GM18526 (cell line): ENCODE measurements around the gene LY9.

Source experiments
- POLR2A ChIP-seq: IDR thresholded peaks from 3 replicates; pipeline ENCODE4 v1.6.1; 2011; ENCODE audit not compliant: insufficient read length; ENCODE audit errors: extremely low read depth

Gene LY9

DNA sequence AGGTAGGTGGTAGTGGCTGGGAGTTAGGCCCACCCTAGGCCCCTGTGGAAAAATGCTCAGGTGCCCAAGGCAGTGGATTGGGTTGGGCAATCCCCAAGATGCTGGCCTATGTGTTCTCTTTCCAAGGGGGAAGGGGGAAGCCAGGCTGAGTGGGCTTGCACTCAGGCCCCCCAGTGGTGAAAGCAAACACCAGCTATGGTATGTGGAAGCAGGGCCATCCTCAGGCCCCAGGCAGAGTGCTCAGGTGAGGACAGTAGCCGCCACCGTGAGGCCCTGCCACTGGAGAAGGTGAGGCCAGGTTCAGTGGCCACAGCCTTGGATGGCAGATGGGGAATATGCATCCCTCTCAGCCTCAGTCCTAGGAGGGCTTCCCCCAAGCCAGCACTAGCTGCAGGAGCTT lies 11.8 kb downstream of the LY9 start:
- TF ChIP-seq POLR2A, result no peak

- TF ChIP-seq POLR2A, result no peak
Measured at GRCh38 chr1:160808289-160808688, 12.3 kb downstream of the LY9 start.

DNA sequence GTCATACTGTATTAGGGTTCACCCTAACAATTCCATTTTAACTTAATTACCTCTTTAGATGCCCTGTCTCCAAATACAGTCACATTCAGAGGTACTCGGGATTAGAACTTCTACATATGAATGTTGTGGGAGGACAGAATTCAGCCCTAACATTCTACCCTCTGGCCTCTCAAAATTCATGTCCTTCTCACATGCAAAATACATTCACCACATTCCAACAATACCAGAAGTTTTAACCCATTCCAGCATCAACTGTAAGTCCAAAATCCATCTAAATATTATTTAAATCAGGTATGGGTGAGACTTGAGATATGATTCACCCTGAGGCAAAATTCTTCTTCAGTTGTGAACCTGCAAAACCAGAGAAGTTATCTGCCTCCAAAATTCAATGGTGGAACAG lies 14.5 kb downstream of the LY9 start:
- no peak for TF ChIP-seq POLR2A

- TF ChIP-seq POLR2A, result no peak
Measured at GRCh38 chr1:160811147-160811546, 15.2 kb downstream of the LY9 start.

- no peak for TF ChIP-seq POLR2A
Measured at GRCh38 chr1:160813215-160813614, 17.2 kb downstream of the LY9 start.

GRCh38 chr1:160814316-160814715 lies 18.3 kb downstream of the LY9 start:
- no peak for TF ChIP-seq POLR2A

GRCh38 chr1:160814856-160815255 lies 18.9 kb downstream of the LY9 start:
- no peak for TF ChIP-seq POLR2A

GRCh38 chr1:160818207-160818937 lies 22.4 kb downstream of the LY9 start:
- no peak for TF ChIP-seq POLR2A

GRCh38 chr1:160819186-160819585 lies 23.2 kb downstream of the LY9 start:
- TF ChIP-seq POLR2A, result no peak

DNA sequence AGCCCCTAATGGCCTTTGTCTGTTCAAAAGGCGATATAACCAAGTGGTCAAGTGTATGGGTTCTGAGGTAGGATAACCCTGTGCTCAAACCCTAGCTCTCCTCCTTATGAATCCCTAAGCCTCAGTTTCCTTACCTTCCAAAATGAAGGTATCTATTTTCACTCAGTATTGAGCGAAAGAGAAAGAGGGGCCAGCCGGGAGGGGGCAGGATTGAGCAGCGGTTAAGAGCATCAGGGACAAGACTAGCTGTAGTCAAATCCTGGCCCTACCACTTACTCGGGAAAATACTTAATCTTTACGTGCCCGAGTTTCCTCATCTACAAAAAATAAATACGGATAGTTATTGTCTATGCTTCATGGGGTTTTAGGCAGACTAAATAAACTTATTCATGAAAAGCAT lies 25.7 kb downstream of the LY9 start:
- TF ChIP-seq POLR2A, result no peak

DNA sequence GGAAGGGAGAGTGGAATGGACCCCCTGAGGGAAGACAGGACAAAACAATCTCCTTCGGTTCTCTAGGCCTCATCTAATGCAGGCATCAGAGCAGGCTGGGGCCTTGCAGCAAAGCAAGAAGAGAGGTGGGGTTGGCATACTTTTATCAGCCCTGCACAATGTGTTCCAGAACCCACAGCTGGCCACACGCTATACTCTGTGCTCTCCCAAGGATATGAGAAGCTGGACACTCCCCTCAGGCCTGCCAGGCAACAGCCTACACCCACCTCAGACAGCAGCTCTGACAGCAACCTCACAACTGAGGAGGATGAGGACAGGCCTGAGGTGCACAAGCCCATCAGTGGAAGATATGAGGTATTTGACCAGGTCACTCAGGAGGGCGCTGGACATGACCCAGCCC lies 27.3 kb downstream of the LY9 start:
- no peak for TF ChIP-seq POLR2A

DNA sequence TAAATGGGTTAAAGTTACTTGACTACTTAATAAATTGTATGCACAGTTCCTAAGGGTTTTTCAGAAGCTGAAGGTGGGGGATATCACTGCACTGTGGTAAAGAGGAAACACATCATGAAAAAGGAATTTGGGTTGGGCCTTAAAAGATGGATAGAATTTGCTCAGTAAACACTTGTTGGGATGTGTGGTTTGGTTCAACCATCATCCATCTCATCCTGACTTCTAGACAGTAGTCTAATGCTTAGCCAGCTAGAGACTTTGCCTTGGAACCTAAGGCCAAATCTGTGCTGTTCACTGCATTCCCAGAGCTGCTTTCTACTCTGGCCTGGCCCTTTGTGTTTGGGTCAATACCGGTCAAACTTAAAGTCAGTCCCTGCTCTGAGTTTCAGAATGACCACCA lies 30.6 kb downstream of the LY9 start:
- TF ChIP-seq POLR2A, result no peak

- no peak for TF ChIP-seq POLR2A
Measured at GRCh38 chr1:160827418-160827817, 31.4 kb downstream of the LY9 start.

GRCh38 chr1:160829766-160830165 lies 33.8 kb downstream of the LY9 start:
- no peak for TF ChIP-seq POLR2A

DNA sequence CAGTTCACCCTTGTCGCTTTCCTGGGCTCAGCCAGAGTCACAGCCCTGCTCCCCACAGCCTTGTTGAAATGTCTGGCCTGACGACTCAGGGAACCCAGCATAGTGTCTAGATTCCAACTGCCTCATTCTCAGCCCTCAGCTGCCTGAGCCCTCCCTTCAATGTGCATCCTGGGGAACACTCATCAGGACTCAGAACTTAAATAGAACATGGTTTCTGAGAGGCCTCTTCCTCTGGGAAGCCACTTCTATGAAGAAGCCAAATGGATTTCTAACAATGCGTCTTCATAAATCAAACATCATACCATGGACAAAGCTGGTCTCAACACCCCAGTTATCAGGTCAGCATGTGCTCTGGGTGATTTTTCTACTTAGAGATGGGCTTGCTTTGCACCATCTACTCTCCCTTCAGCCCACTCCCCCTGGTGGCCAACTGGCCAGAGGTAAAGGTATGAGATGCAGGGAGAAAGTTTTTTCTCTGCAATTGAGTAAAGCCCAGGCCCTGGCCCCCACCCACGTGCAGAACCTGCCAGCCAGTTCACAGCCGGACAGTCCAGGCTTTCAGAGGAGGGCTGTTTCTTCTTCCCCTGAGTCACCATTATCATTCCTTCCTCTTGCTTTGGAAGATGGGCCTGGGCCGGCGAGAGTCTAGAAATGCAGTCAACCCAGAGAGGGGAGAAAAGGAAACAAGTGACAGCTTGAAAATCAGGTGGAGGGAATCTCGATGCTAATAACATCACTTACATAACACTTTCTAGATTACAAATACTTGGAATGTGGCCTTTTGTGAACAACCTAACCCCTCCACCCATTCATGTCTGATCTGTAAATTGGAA lies 34.6 kb downstream of the LY9 start:
- no peak for TF ChIP-seq POLR2A

DNA sequence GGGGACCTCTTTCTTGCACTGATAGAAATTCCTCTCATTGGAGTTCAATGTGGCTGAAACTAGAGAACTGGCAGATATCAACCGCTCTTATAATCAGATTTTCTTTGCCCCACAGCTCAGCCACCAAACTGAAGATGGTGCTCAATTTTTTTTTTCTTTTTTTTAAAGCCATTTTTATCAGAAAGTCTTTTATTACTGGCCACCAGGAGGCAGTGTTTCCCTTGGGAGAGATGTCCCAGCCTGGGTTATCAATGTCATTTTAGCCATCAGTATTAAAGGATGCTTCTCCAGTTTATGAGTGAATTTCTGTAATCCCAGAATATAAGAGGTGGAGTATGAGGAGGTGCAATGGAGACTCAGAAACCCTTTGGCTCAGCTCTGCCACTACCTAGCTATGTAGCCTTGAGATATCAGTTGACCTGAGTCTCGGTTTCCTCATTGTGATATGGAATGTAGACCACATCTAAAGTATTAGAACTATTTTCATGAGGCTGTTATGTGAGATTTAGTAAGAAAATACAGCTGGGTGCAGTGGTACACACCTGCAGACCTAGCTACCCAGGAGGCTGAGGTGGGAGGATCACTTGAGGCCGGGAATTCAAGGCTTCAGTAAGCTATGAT lies 39.1 kb downstream of the LY9 start:
- no peak for TF ChIP-seq POLR2A
